Common myeloid progenitor, CD34-positive (primary cell): ENCODE data around the gene IGFBP7.
A peak's percentile ranks its signal among the peaks of the same experiment; 100 is the strongest.

Experiments
- CTCF ChIA-PET: fragments of 350-600 bp; sonication (Branson Sonifier 250); formaldehyde crosslinking; loops from one replicate; lab custom pipeline; 2021; ENCODE audit warnings: antibody characterized with exemption; lab: Charles Lee
- POLR2A ChIA-PET: fragments of 350-600 bp; sonication (Branson Sonifier 250); formaldehyde crosslinking; loops from one replicate; lab custom pipeline; 2021; ENCODE audit warnings: antibody characterized with exemption; lab: Charles Lee
- DNase-seq, 3 donors: peaks; one replicate each; pipeline versions ENCODE4 v3.0.0 to v3.0.0-alpha.2; 2013
- H3K27ac ChIP-seq, 2 experiments: 1 replicate in 1 of 2; 2 replicates in 1 of 2; pipeline ENCODE4 v1.7.0; 2013; ENCODE audit warnings: inconsistent platforms in 2 of 2, low read length in 2 of 2, mild to moderate bottlenecking in 2 of 2, low read depth in 1 of 2, moderate library complexity in 1 of 2; ENCODE audit not compliant: severe bottlenecking in 2 of 2, insufficient read depth in 1 of 2, poor library complexity in 1 of 2
- H3K27me3 ChIP-seq, 5 experiments: replicated peaks in 2 of 5; 1 replicate in 3 of 5; 2 replicates in 2 of 5; pipeline versions ENCODE4 v1.6.1 to v1.7.0; 2013; ENCODE audit warnings: low read length in 4 of 5, mild to moderate bottlenecking in 2 of 5, moderate library complexity in 2 of 5, inconsistent platforms in 1 of 5; ENCODE audit not compliant: insufficient read depth in 5 of 5, control insufficient read depth in 4 of 5
- H3K36me3 ChIP-seq, 4 experiments: 1 replicate in 2 of 4; 2 replicates in 2 of 4; pipeline versions ENCODE4 v1.6.1 to v1.7.0; 2013; ENCODE audit warnings: low read length in 3 of 4, control low read depth in 1 of 4, mild to moderate bottlenecking in 1 of 4; ENCODE audit not compliant: control insufficient read depth in 4 of 4, insufficient read depth in 4 of 4
- H3K4me1 ChIP-seq, 4 experiments: 1 replicate in 3 of 4; 2 replicates in 1 of 4; pipeline versions ENCODE4 v1.6.1 to v1.7.1; 2013; ENCODE audit warnings: low read length in 3 of 4, mild to moderate bottlenecking in 3 of 4, control low read depth in 1 of 4, inconsistent platforms in 1 of 4, moderate library complexity in 1 of 4; ENCODE audit not compliant: control insufficient read depth in 4 of 4, insufficient read depth in 4 of 4; ENCODE audit errors: control extremely low read depth in 1 of 4
- H3K4me3 ChIP-seq, 7 experiments: 1 replicate in 4 of 7; 2 replicates in 3 of 7; pipeline versions ENCODE4 v1.5.1 to v1.7.0; 2013; ENCODE audit warnings: mild to moderate bottlenecking in 7 of 7, low read length in 6 of 7, moderate library complexity in 6 of 7, inconsistent platforms in 2 of 7, low read depth in 2 of 7, control low read depth in 1 of 7; ENCODE audit not compliant: insufficient read depth in 4 of 7, control insufficient read depth in 1 of 7; ENCODE audit errors: extremely low read depth in 1 of 7
- H3K9me3 ChIP-seq, 5 experiments: 1 replicate in 4 of 5; 2 replicates in 1 of 5; pipeline versions ENCODE4 v1.6.1 to v1.7.1; 2013; ENCODE audit warnings: low read length in 4 of 5, mild to moderate bottlenecking in 2 of 5, inconsistent platforms in 1 of 5, low read depth in 1 of 5, moderate library complexity in 1 of 5; ENCODE audit not compliant: control insufficient read depth in 4 of 5, insufficient read depth in 2 of 5; ENCODE audit errors: control extremely low read depth in 1 of 5
- WGBS: methylation state at CpG from one replicate; pipeline ENCODE4 v1.1.5; 2013; ENCODE audit not compliant: insufficient coverage; 5-methylcytosine and 5-hydroxymethylcytosine counted together

IGFBP7 gene

DNA sequence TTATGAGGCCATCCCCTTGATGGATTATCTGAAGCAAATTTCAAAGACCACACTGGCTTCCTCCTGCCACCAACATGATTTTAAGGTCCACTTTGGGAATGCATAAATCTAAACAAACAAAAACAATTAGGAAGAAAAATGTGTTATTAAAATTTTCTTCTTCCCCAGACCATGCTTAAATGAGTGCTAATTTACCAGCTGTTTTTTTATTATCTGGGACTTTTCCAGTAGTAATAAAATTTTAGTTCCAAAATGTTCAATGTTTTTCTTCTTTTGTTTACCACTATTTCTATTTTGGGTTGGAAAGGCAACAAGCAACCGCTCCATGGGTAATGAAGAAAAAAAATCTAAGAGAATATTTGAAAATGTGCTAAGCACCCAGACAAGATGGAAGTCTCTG is 69.2 kb downstream of the IGFBP7 start:
- ChIA-PET CTCF (interaction anchor here (1.1 to 1.5 kb wide), 2 partner anchors 52 to 122 kb away, joined by 3 read pairs; no protein-coding TSS in a partner anchor), POLR2A (no interaction called here)
- WGBS = no CpG with 5 or more reads among the region's 1 CpG
- Histone ChIP-seq H3K27ac (no peak overlapping the region), H3K27me3 (no peaks in the 10 kb centered on the region), H3K4me1 (peaks cover 0 to 18% (median 14%) of the 10 kb centered on the region in 4 experiments), H3K36me3 (peaks cover 2 to 34% (median 14%) of the 10 kb centered on the region in 4 experiments), H3K4me3 (no peak overlapping the region), H3K9me3 (no peaks in the 10 kb centered on the region)
- no peak for DNase-seq

DNA sequence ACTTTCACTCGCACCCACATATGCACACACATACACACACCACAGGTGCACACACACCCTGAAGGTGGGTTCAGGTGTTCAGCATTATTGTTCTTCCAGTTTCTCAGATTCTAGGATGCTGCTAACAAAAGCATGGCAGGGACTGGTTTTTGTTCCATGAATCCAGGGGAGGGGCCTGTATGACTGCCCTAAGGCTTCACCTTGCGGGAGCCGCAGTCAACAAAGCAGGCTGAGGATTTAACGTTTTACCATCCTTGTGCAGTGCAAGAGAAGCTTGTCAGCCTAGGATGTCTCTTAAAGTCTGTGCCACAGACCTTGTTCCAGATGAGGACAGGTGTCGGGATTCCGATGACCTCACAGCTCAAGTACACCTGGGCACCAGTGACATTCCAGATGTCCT is 69.7 kb downstream of the IGFBP7 start:
- no peaks in the 10 kb centered on the region for H3K27me3 ChIP-seq
- H3K4me3 ChIP-seq = no peak overlapping the region
- H3K9me3 ChIP-seq = no peaks in the 10 kb centered on the region
- no peak for DNase-seq
- POLR2A ChIA-PET = no interaction called here
- peaks cover 2 to 35% (median 14%) of the 10 kb centered on the region in 4 experiments for H3K36me3 ChIP-seq
- CTCF ChIA-PET = interaction anchor here (1.2 to 1.5 kb wide), 2 partner anchors 18 to 53 kb away, joined by 3 to 5 read pairs; no protein-coding TSS in a partner anchor
- 99% methylated on average over 6 of the region's 6 CpGs for WGBS
- peaks cover 0 to 18% (median 14%) of the 10 kb centered on the region in 4 experiments for H3K4me1 ChIP-seq
- H3K27ac ChIP-seq = no peak overlapping the region

- ChIA-PET POLR2A (no interaction called here), CTCF (interaction anchor here (1.2 to 11.3 kb wide), 3 partner anchors 11 to 124 kb away, joined by 5 to 76 read pairs (median 23); no protein-coding TSS in a partner anchor)
- H3K27me3 ChIP-seq = no peaks in the 10 kb centered on the region
- no peaks in the 10 kb centered on the region for H3K9me3 ChIP-seq
- H3K4me3 ChIP-seq = no peak overlapping the region
- peaks cover 0 to 18% (median 14%) of the 10 kb centered on the region in 4 experiments for H3K4me1 ChIP-seq
- DNase-seq = no peak
- no peak overlapping the region for H3K27ac ChIP-seq
- WGBS = 100% methylated on average over 2 of the region's 2 CpGs
- peaks cover 2 to 37% (median 13%) of the 10 kb centered on the region in 4 experiments for H3K36me3 ChIP-seq
Measured at GRCh38 chr4:57039345-57039744, 70.8 kb downstream of the IGFBP7 start.

- peaks cover 2 to 43% (median 13%) of the 10 kb centered on the region in 4 experiments for H3K36me3 ChIP-seq
- peak; percentile 30 to 56 (median 51) for DNase-seq
- no peaks in the 10 kb centered on the region for H3K9me3 ChIP-seq
- H3K27me3 ChIP-seq = no peaks in the 10 kb centered on the region
- WGBS = 46% methylated on average over 13 of the region's 15 CpGs
- H3K4me3 ChIP-seq = no peak overlapping the region
- CTCF ChIA-PET = interaction anchor here (0.7 to 11.3 kb wide), 16 partner anchors 8 to 389 kb away, joined by 3 to 76 read pairs (median 4); no protein-coding TSS in a partner anchor
- no peak overlapping the region for H3K27ac ChIP-seq
- POLR2A ChIA-PET = no interaction called here
- peaks cover 0 to 6% (median 5%) of the 10 kb centered on the region in 4 experiments for H3K4me1 ChIP-seq
Measured at GRCh38 chr4:57037982-57038604, 72.1 kb downstream of the IGFBP7 start.

- POLR2A ChIA-PET = no interaction called here
- Histone ChIP-seq H3K36me3 (peaks cover 11 to 64% (median 26%) of the 10 kb centered on the region in 4 experiments), H3K27ac (no peak overlapping the region), H3K4me1 (no peaks in the 10 kb centered on the region), H3K27me3 (no peaks in the 10 kb centered on the region), H3K4me3 (no peak overlapping the region), H3K9me3 (no peaks in the 10 kb centered on the region)
- DNase-seq = no peak
- CTCF ChIA-PET = interaction anchor here (0.6 to 11.3 kb wide), 4 partner anchors 11 to 129 kb away, joined by 3 to 76 read pairs (median 4); no protein-coding TSS in a partner anchor
- WGBS = 100% methylated on average over 2 of the region's 3 CpGs
Measured at GRCh38 chr4:57034520-57034919, 75.7 kb downstream of the IGFBP7 start.

DNA sequence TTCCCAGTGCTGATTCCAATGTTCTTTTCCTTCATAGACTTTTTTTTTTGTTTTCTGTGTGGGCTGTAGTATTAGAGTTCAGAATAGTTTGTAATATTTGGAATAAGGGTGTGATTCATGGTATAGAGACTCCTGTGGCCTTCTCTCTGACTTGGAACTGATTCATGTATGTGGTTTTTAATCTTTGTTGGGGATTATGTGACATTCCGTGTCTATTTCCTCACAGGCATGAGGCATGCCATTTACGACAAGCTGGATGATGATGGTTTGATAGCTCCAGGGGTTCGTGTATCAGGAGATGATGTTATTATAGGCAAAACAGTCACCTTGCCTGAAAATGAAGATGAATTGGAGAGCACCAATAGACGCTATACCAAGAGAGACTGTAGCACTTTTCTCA is 87.1 kb downstream of the IGFBP7 start:
- ChIA-PET POLR2A (no interaction called here), CTCF (interaction anchor here (1.3 to 2.1 kb wide), 3 partner anchors 14 to 16 kb away, joined by 3 to 6 read pairs (median 5); no protein-coding TSS in a partner anchor)
- no peaks in the 10 kb centered on the region for H3K9me3 ChIP-seq
- H3K27ac ChIP-seq = no peak overlapping the region
- DNase-seq = no peak
- peaks cover 37 to 91% (median 62%) of the 10 kb centered on the region in 4 experiments for H3K36me3 ChIP-seq
- 93% methylated on average over 4 of the region's 4 CpGs for WGBS
- H3K4me1 ChIP-seq = peaks cover 0 to 2% (median 0%) of the 10 kb centered on the region in 4 experiments
- H3K27me3 ChIP-seq = no peaks in the 10 kb centered on the region
- no peak overlapping the region for H3K4me3 ChIP-seq
